HG02588 (cell line): Measurements from ENCODE around the gene GOLGA1.
"Not testable (repeated sequence)": the region's sequence is repeated elsewhere in the genome, so short reads cannot be mapped to it uniquely, and the experiment has no call there.

Experiments
- ATAC-seq: cut with Tn5 transposase; IDR thresholded peaks from one replicate; pipeline ENCODE4 v1.9.1; 2021; ENCODE audit warnings: mild to moderate bottlenecking, moderate library complexity; ENCODE audit not compliant: unreplicated experiment

The GOLGA1 gene

GRCh38 chr9:124940521-124940893 lies 376 bp downstream of the GOLGA1 start:
- peak; percentile 29 for ATAC-seq

GRCh38 chr9:124939944-124940343 lies 939 bp downstream of the GOLGA1 start:
- ATAC-seq = no peak

- ATAC-seq = no peak
These were observed 6.6 kb downstream of the GOLGA1 start for GRCh38 chr9:124934290-124934689.

GRCh38 chr9:124932333-124932732 lies 8.6 kb downstream of the GOLGA1 start:
- no peak for ATAC-seq

GRCh38 chr9:124929464-124929863 lies 11.4 kb downstream of the GOLGA1 start:
- ATAC-seq = no peak

- ATAC-seq = no peak
These were observed 12.8 kb downstream of the GOLGA1 start for GRCh38 chr9:124928116-124928515.

GRCh38 chr9:124920394-124920793 lies 20.5 kb downstream of the GOLGA1 start:
- not testable (repeated sequence) for ATAC-seq

- no peak for ATAC-seq
These were observed 26.0 kb downstream of the GOLGA1 start for GRCh38 chr9:124914753-124915405.

- ATAC-seq = no peak
These were observed 27.5 kb downstream of the GOLGA1 start for GRCh38 chr9:124913378-124913777.

- ATAC-seq = no peak
These were observed 29.1 kb downstream of the GOLGA1 start for GRCh38 chr9:124911766-124912165.

GRCh38 chr9:124908098-124908497 lies 32.8 kb downstream of the GOLGA1 start:
- no peak for ATAC-seq

GRCh38 chr9:124906966-124907365 lies 33.9 kb downstream of the GOLGA1 start:
- ATAC-seq = no peak

- no peak for ATAC-seq
These were observed 41.0 kb downstream of the GOLGA1 start for GRCh38 chr9:124899845-124900244.

GRCh38 chr9:124897570-124898460 lies 43.1 kb downstream of the GOLGA1 start:
- no peak for ATAC-seq

- no peak for ATAC-seq
These were observed 46.1 kb downstream of the GOLGA1 start for GRCh38 chr9:124894741-124895170.

- ATAC-seq = no peak
These were observed 46.7 kb downstream of the GOLGA1 start for GRCh38 chr9:124894035-124894740.

- ATAC-seq = no peak
These were observed 50.7 kb downstream of the GOLGA1 start for GRCh38 chr9:124890179-124890578.

- ATAC-seq = no peak
These were observed 51.9 kb downstream of the GOLGA1 start for GRCh38 chr9:124889006-124889405.

GRCh38 chr9:124887832-124888231 lies 53.1 kb downstream of the GOLGA1 start:
- ATAC-seq = no peak

- ATAC-seq = no peak
These were observed 53.9 kb downstream of the GOLGA1 start for GRCh38 chr9:124886866-124887492.

GRCh38 chr9:124886461-124886860 lies 54.4 kb downstream of the GOLGA1 start:
- ATAC-seq = no peak
